Naive thymus-derived CD8-positive, alpha-beta T cell (primary cell): ENCODE data around the gene PDE4B. TPM values are rescaled to one million over a fixed set of nuclear protein-coding genes. Genes with fewer than 3 reads are reported as not detected.
"Not testable (repeated sequence)": the region's sequence is repeated elsewhere in the genome, so short reads cannot be mapped to it uniquely, and the experiment has no call there.

ENCODE experiments used
- ATAC-seq, 2 donors: fragments of 150-1000 bp; cut with Tn5 transposase in 1 of 2; sonication (Bioruptor Pico), chemical (Tn5 transposase) in 1 of 2; 1 replicate in 1 of 2; 2 replicates in 1 of 2; pipeline ENCODE4 v1.10.0; 2021; ENCODE audit warnings: mild to moderate bottlenecking in 2 of 2, moderate library complexity in 2 of 2
- POLR2A ChIA-PET: fragments of 350-600 bp; sonication (Branson Sonifier 250); formaldehyde crosslinking; loops from one replicate; lab custom pipeline; 2021; ENCODE audit warnings: antibody characterized with exemption; lab: Charles Lee
- DNase-seq, 10 donors: peaks; one replicate each; pipeline versions ENCODE4 v3.0.0 to v3.0.0-alpha.2; 2020 to 2022
- H3K27ac Mint-ChIP-seq, 10 donors: one replicate each; pipeline ENCODE4 v1.8.0; 2020 to 2022; ENCODE audit warnings: mild to moderate bottlenecking in 10 of 10, mixed read lengths in 10 of 10, moderate library complexity in 4 of 10, inconsistent platforms in 1 of 10
- H3K27me3 Mint-ChIP-seq, 5 donors: one replicate each; pipeline ENCODE4 v1.8.0; 2021 to 2022; ENCODE audit warnings: mixed read lengths in 5 of 5
- H3K36me3 Mint-ChIP-seq, 3 donors: one replicate each; pipeline ENCODE4 v1.8.0; 2020 to 2022; ENCODE audit warnings: mixed read lengths in 3 of 3, mild to moderate bottlenecking in 2 of 3, inconsistent platforms in 1 of 3
- H3K4me1 Mint-ChIP-seq, 4 donors: one replicate each; pipeline ENCODE4 v1.8.0; 2021 to 2022; ENCODE audit warnings: mixed read lengths in 4 of 4
- H3K4me3 Mint-ChIP-seq, 10 donors: one replicate each; pipeline ENCODE4 v1.8.0; 2020 to 2022; ENCODE audit warnings: mild to moderate bottlenecking in 10 of 10, mixed read lengths in 10 of 10, moderate library complexity in 6 of 10, inconsistent platforms in 1 of 10
- H3K9me3 Mint-ChIP-seq, 9 donors: one replicate each; pipeline ENCODE4 v1.8.0; 2020 to 2022; ENCODE audit warnings: mixed read lengths in 9 of 9, mild to moderate bottlenecking in 3 of 9, inconsistent platforms in 1 of 9, moderate library complexity in 1 of 9
- polyA plus RNA-seq, 3 donors: library from polyadenylated mRNA; unstranded; fragments of 300-500 nt; fragmentation: Illumina TruSeq; gene quantifications; one replicate each; pipeline ENCODE4 v1.2.3, GENCODE V29; 2021
- total RNA-seq, 8 experiments: library from RNA in 2 of 8; stranded (reverse) in 2 of 8; gene quantifications; one replicate each; pipeline ENCODE4 v1.2.3 and lab custom pipeline; 2021 to 2026

The PDE4B gene
- total and polyA plus RNA-seq, 5 experiments from 2014 or later = 27.4 to 35.2 (median 31.9) TPM

DNA sequence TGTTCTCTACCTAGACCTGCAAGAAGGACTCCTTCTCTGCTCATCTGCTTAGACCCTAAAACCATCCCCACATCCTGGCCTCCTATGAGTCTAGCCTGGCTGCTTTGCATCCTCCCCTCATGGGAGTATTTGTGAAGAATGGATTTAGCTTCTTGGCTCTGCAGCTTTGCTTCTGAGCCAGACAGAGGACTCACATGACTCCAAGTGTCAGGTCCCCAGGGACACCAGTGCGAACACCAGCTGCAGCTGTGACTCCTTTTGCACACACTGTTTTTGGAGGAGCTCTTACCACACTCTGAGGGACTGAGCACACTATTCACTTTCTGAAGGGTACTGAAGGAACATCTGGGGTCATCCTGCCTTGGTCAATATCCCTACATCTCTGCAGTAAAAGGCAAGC, 609.5 kb downstream of the PDE4B start:
- H3K27ac Mint-ChIP-seq = peak overlapping the region in 2 of 10 donors; percentile 26 to 70
- peak in 2 of 10 donors; percentile 42 to 63 for DNase-seq
- POLR2A ChIA-PET = interaction anchor here (1.1 kb wide), 1 partner anchor 70 kb away, joined by 4 read pairs; no protein-coding TSS in a partner anchor

GRCh38 chr1:66403007-66403731, 610.5 kb downstream of the PDE4B start:
- DNase-seq = no peak
- H3K4me3 Mint-ChIP-seq = no peak overlapping the region
- ATAC-seq = no peak
- H3K9me3 Mint-ChIP-seq = peaks cover 0 to 3% (median 0%) of the 10 kb centered on the region in 9 donors
- no peak overlapping the region for H3K27ac Mint-ChIP-seq
- H3K4me1 Mint-ChIP-seq = peaks cover 2 to 24% (median 11%) of the 10 kb centered on the region in 4 donors
- POLR2A ChIA-PET = no interaction called here
- H3K36me3 Mint-ChIP-seq = no peaks in the 10 kb centered on the region
- H3K27me3 Mint-ChIP-seq = peaks cover 0 to 3% (median 0%) of the 10 kb centered on the region in 5 donors

More for the DNA sequence above, 609.5 kb downstream of the PDE4B start:
- H3K4me3 Mint-ChIP-seq = peak overlapping the region in 1 of 10 donors; percentile 7
- peaks cover 0 to 3% (median 0%) of the 10 kb centered on the region in 5 donors for H3K27me3 Mint-ChIP-seq
- H3K4me1 Mint-ChIP-seq = peaks cover 2 to 28% (median 11%) of the 10 kb centered on the region in 4 donors
- no peaks in the 10 kb centered on the region for H3K36me3 Mint-ChIP-seq
- ATAC-seq = peak in 1 of 2 donors; percentile 57
- H3K9me3 Mint-ChIP-seq = peaks cover 0 to 3% (median 0%) of the 10 kb centered on the region in 9 donors

DNA sequence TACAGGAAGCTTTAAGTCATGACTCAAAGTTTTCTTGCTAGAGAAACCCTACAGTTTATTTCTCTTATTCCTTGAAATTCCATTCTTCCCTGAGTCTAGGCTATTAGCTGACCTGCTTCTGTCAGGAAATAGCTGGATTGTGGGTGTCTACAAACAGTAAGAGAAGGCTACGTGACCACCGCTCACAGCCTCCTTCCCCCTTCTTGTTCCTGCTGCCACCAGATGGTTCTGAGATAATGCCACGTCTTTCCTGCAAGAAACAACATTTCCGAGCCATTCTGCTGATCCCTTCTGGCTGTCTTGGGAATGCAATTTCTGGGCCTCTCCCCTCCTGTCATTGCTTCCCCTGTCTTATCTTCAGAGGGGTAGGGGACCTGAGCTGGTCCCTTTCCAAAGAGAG, 612.4 kb downstream of the PDE4B start:
- Mint-ChIP-seq H3K27me3 (no peaks in the 10 kb centered on the region), H3K4me1 (peaks cover 0 to 25% (median 11%) of the 10 kb centered on the region in 4 donors), H3K4me3 (no peak overlapping the region), H3K27ac (no peak overlapping the region), H3K9me3 (peaks cover 0 to 10% (median 3%) of the 10 kb centered on the region in 9 donors), H3K36me3 (peaks cover 0 to 8% (median 0%) of the 10 kb centered on the region in 3 donors)
- POLR2A ChIA-PET = no interaction called here
- DNase-seq (no peak), ATAC-seq (no peak)

- POLR2A ChIA-PET, ATAC-seq, H3K36me3 Mint-ChIP-seq, DNase-seq, H3K27me3 Mint-ChIP-seq, H3K27ac Mint-ChIP-seq, H3K4me3 Mint-ChIP-seq: not testable (repeated sequence)
- peaks cover 0 to 13% (median 5%) of the 10 kb centered on the region in 9 donors for H3K9me3 Mint-ChIP-seq
- peaks cover 3 to 22% (median 17%) of the 10 kb centered on the region in 4 donors for H3K4me1 Mint-ChIP-seq
Measured at GRCh38 chr1:66411449-66411848, 618.8 kb downstream of the PDE4B start.

DNA sequence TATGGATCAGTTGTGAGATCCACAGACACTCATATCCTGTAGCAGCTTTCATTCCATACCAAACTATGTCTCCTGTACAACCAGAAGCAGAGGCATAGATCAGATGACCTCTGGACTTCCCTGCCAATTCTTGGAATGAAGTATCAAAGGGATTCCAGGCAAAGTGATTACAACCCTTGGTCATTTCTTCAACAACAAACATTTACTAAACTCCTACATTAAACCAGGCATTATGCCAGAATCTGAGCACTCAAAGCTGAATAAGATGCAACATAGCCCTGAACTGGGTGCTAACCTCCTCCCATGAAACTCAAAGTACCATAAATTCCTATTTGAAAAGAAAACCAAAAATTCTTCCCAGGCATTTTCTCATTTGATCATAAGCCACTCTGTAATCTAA, 620.0 kb downstream of the PDE4B start:
- Mint-ChIP-seq H3K27ac (no peak overlapping the region), H3K27me3 (no peaks in the 10 kb centered on the region), H3K4me1 (peaks cover 3 to 25% (median 17%) of the 10 kb centered on the region in 4 donors), H3K9me3 (peaks cover 0 to 25% (median 13%) of the 10 kb centered on the region in 9 donors), H3K36me3 (peaks cover 0 to 10% (median 8%) of the 10 kb centered on the region in 3 donors), H3K4me3 (no peak overlapping the region)
- no peak for DNase-seq
- POLR2A ChIA-PET = no interaction called here
- ATAC-seq = no peak

GRCh38 chr1:66413136-66413837, 620.6 kb downstream of the PDE4B start:
- H3K9me3 Mint-ChIP-seq = peaks cover 5 to 30% (median 17%) of the 10 kb centered on the region in 9 donors
- H3K4me3 Mint-ChIP-seq = no peak overlapping the region
- H3K36me3 Mint-ChIP-seq = peaks cover 0 to 15% (median 12%) of the 10 kb centered on the region in 3 donors
- ATAC-seq (no peak), DNase-seq (no peak)
- POLR2A ChIA-PET = no interaction called here
- H3K27me3 Mint-ChIP-seq = no peaks in the 10 kb centered on the region
- H3K27ac Mint-ChIP-seq = no peak overlapping the region
- peaks cover 3 to 25% (median 17%) of the 10 kb centered on the region in 4 donors for H3K4me1 Mint-ChIP-seq

DNA sequence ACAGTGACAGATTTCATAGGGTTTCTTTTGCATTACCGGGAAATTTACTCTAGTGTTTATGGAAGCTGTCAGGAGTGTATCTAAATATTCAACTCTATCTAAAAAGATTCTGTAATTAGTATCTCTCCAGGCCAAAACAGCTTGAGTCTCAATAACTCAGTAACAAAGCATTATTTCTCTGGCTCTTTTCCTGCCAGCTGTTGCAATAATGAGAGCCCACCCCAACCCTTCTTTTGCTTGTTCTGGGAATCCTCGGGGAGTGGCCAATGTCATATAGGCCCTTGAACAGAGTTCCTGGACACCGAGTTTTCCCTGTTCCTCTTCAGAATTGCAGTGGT, 621.1 kb downstream of the PDE4B start:
- H3K4me3 Mint-ChIP-seq = no peak overlapping the region
- no peak for ATAC-seq
- peaks cover 0 to 21% (median 10%) of the 10 kb centered on the region in 3 donors for H3K36me3 Mint-ChIP-seq
- peaks cover 9 to 30% (median 19%) of the 10 kb centered on the region in 9 donors for H3K9me3 Mint-ChIP-seq
- H3K27me3 Mint-ChIP-seq = no peaks in the 10 kb centered on the region
- POLR2A ChIA-PET = no interaction called here
- H3K4me1 Mint-ChIP-seq = peaks cover 3 to 25% (median 17%) of the 10 kb centered on the region in 4 donors
- DNase-seq = no peak
- H3K27ac Mint-ChIP-seq = no peak overlapping the region

- no peak overlapping the region for H3K4me3 Mint-ChIP-seq
- POLR2A ChIA-PET = no interaction called here
- H3K36me3 Mint-ChIP-seq = peaks cover 0 to 21% (median 12%) of the 10 kb centered on the region in 3 donors
- no peaks in the 10 kb centered on the region for H3K27me3 Mint-ChIP-seq
- H3K4me1 Mint-ChIP-seq = peaks cover 3 to 26% (median 14%) of the 10 kb centered on the region in 4 donors
- peaks cover 9 to 35% (median 19%) of the 10 kb centered on the region in 9 donors for H3K9me3 Mint-ChIP-seq
- peak overlapping the region in 1 of 10 donors; percentile 3 for H3K27ac Mint-ChIP-seq
- ATAC-seq (no peak), DNase-seq (no peak)
Measured at GRCh38 chr1:66415281-66415680, 622.6 kb downstream of the PDE4B start.

GRCh38 chr1:66415866-66416265, 623.2 kb downstream of the PDE4B start:
- Mint-ChIP-seq H3K9me3 (peaks cover 9 to 35% (median 19%) of the 10 kb centered on the region in 9 donors), H3K27me3 (no peaks in the 10 kb centered on the region), H3K36me3 (peaks cover 0 to 21% (median 12%) of the 10 kb centered on the region in 3 donors), H3K4me1 (peaks cover 3 to 23% (median 8%) of the 10 kb centered on the region in 4 donors), H3K27ac (peak overlapping the region in 2 of 10 donors; percentile 0 to 3), H3K4me3 (no peak overlapping the region)
- POLR2A ChIA-PET = no interaction called here
- no peak for DNase-seq
- ATAC-seq = no peak

GRCh38 chr1:66416295-66416694, 623.6 kb downstream of the PDE4B start:
- H3K27me3 Mint-ChIP-seq = no peaks in the 10 kb centered on the region
- ATAC-seq (no peak), DNase-seq (no peak)
- H3K9me3 Mint-ChIP-seq = peaks cover 9 to 35% (median 19%) of the 10 kb centered on the region in 9 donors
- H3K4me1 Mint-ChIP-seq = peaks cover 0 to 19% (median 4%) of the 10 kb centered on the region in 4 donors
- POLR2A ChIA-PET = no interaction called here
- no peak overlapping the region for H3K27ac Mint-ChIP-seq
- H3K36me3 Mint-ChIP-seq = peaks cover 0 to 21% (median 12%) of the 10 kb centered on the region in 3 donors
- H3K4me3 Mint-ChIP-seq = no peak overlapping the region

DNA sequence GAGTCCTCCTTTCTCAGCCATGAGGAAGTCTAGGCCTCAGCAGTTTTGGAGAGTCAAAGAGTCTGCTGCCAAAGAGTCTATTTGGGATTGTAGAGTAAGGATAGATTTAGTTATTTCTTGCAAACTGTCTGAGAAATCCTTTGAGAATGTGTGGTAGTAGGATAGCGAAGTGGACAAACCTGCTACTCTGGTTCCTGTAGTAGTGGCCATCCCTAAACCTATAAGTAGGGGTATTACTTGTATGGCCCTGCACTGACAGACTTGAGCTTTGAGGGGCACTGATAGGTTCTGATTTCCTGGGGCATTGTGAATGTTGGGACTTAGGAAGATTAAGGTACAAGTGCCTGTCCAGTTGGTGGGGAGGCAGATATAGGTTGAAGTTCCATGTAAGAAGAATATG, 625.3 kb downstream of the PDE4B start:
- H3K27me3 Mint-ChIP-seq = no peaks in the 10 kb centered on the region
- no peak overlapping the region for H3K4me3 Mint-ChIP-seq
- no peak for ATAC-seq
- H3K36me3 Mint-ChIP-seq = peaks cover 0 to 21% (median 12%) of the 10 kb centered on the region in 3 donors
- POLR2A ChIA-PET = no interaction called here
- H3K9me3 Mint-ChIP-seq = peaks cover 9 to 35% (median 19%) of the 10 kb centered on the region in 9 donors
- peaks cover 0 to 16% (median 0%) of the 10 kb centered on the region in 4 donors for H3K4me1 Mint-ChIP-seq
- H3K27ac Mint-ChIP-seq = peak overlapping the region in 1 of 10 donors; percentile 49
- no peak for DNase-seq

DNA sequence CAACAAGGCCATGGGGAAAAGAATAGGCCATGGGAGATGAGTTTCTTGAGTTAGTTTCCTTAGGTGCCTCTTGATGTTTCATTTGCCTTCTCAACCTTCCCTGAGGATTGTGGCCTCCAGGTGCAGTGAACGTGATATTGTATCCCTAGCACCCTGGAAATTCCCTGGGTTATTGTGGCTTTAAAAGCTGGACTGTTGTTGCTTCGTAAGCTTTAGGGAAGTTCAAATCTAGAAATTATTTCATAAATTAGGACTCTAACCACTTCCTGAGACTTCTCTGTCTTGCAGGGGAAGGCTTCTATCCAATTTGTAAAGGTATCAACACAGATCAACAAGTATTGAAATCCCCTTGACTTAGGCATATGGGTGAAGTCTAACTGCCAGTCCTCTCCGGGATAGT, 627.5 kb downstream of the PDE4B start:
- DNase-seq, H3K27me3 Mint-ChIP-seq, H3K27ac Mint-ChIP-seq, ATAC-seq, H3K4me3 Mint-ChIP-seq, POLR2A ChIA-PET: not testable (repeated sequence)
- Mint-ChIP-seq H3K9me3 (peaks cover 9 to 35% (median 19%) of the 10 kb centered on the region in 9 donors), H3K36me3 (peaks cover 0 to 21% (median 12%) of the 10 kb centered on the region in 3 donors), H3K4me1 (peaks cover 0 to 16% (median 0%) of the 10 kb centered on the region in 4 donors)
